ENCODE data around the gene KCNQ1.

- no peak for TF ChIP-seq POLR2A (IDR thresholded peaks at IDR 0.05; ENCODE audit: low read length)
- TF ChIP-seq GATA1 (IDR thresholded peaks at IDR 0.05; ENCODE audit: low read depth, low read length), result no peak
Observed at GRCh38 chr11:2825261-2825888, 380.6 kb downstream of the KCNQ1 start.
